Endothelial cell (in vitro differentiated cells): ENCODE data around the gene IDH2. TPM values are rescaled to one million over a fixed set of nuclear protein-coding genes. Genes with fewer than 3 reads are reported as not detected.
"Not testable (repeated sequence)": the region's sequence is repeated elsewhere in the genome, so short reads cannot be mapped to it uniquely, and the experiment has no call there.

Source experiments
- DNase-seq: peaks from one replicate; pipeline ENCODE4 v3.0.0; 2021; ENCODE audit warnings: low spot score
- H3K27ac Mint-ChIP-seq: one replicate; pipeline ENCODE4 v1.8.0; 2021; ENCODE audit warnings: mixed read lengths, inconsistent platforms; ENCODE audit not compliant: unreplicated experiment
- H3K27me3 Mint-ChIP-seq: one replicate; pipeline ENCODE4 v1.8.0; 2021; ENCODE audit warnings: mild to moderate bottlenecking, moderate library complexity, mixed read lengths, inconsistent platforms; ENCODE audit not compliant: unreplicated experiment
- H3K36me3 Mint-ChIP-seq: one replicate; pipeline ENCODE4 v1.8.0; 2021; ENCODE audit warnings: mild to moderate bottlenecking, low read depth, mixed read lengths, inconsistent platforms; ENCODE audit not compliant: unreplicated experiment
- H3K4me1 Mint-ChIP-seq: one replicate; pipeline ENCODE4 v1.8.0; 2021; ENCODE audit warnings: mild to moderate bottlenecking, mixed read lengths, inconsistent platforms; ENCODE audit not compliant: unreplicated experiment
- H3K4me3 Mint-ChIP-seq: one replicate; pipeline ENCODE4 v1.8.0; 2021; ENCODE audit warnings: mild to moderate bottlenecking, mixed read lengths, inconsistent platforms; ENCODE audit not compliant: unreplicated experiment
- H3K9me3 Mint-ChIP-seq: one replicate; pipeline ENCODE4 v1.8.0; 2021; ENCODE audit warnings: mixed read lengths, inconsistent platforms; ENCODE audit not compliant: unreplicated experiment
- total RNA-seq: library from RNA; stranded (reverse); fragmentation: NEBNext Ultra II Directional; extraction: Animal tissue kit (Norgen Biotek cat#: 25700); gene quantifications from one replicate; pipeline ENCODE4 v1.2.1, GENCODE V29; 2021; ENCODE audit not compliant: unreplicated experiment
- TF ChIP-seq, protein P1 (sequence below): fragments of 200-600 bp; sonication (generic); IDR thresholded peaks from one replicate; pipeline ENCODE4 v1.5.0; 2021; ENCODE audit warnings: antibody characterized with exemption; ENCODE audit not compliant: unreplicated experiment

IDH2 gene
- total RNA-seq, 1 donor from 2014 or later = 133 TPM

DNA sequence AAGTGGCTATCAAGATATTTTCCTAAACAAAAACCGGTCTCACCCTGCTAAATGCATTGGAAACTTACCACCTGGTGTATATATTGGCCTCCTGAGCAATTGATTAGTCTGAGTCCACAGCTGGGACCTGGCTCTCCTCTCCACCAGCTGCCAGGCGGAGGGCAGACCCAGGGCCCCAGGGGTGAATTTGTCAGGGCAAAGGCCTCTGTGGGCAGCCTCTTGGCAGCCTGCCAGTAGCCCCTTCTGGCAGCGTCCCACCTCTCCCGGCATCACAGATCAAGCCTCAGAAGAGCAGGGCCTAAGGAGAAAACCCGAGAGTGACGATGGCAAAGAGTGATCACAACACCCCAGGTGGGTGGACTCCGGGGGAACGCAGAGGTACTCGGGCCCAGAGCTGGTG is 43.0 kb upstream of the IDH2 start:
- TF ChIP-seq, protein P1, sequence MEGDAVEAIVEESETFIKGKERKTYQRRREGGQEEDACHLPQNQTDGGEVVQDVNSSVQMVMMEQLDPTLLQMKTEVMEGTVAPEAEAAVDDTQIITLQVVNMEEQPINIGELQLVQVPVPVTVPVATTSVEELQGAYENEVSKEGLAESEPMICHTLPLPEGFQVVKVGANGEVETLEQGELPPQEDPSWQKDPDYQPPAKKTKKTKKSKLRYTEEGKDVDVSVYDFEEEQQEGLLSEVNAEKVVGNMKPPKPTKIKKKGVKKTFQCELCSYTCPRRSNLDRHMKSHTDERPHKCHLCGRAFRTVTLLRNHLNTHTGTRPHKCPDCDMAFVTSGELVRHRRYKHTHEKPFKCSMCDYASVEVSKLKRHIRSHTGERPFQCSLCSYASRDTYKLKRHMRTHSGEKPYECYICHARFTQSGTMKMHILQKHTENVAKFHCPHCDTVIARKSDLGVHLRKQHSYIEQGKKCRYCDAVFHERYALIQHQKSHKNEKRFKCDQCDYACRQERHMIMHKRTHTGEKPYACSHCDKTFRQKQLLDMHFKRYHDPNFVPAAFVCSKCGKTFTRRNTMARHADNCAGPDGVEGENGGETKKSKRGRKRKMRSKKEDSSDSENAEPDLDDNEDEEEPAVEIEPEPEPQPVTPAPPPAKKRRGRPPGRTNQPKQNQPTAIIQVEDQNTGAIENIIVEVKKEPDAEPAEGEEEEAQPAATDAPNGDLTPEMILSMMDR = no peak
- H3K36me3 Mint-ChIP-seq = no peaks in the 10 kb centered on the region
- no peaks in the 10 kb centered on the region for H3K9me3 Mint-ChIP-seq
- H3K27ac Mint-ChIP-seq = no peak overlapping the region
- no peak for DNase-seq
- peaks cover 5% of the 10 kb centered on the region for H3K27me3 Mint-ChIP-seq
- no peak overlapping the region for H3K4me3 Mint-ChIP-seq
- peaks cover 15% of the 10 kb centered on the region for H3K4me1 Mint-ChIP-seq

DNA sequence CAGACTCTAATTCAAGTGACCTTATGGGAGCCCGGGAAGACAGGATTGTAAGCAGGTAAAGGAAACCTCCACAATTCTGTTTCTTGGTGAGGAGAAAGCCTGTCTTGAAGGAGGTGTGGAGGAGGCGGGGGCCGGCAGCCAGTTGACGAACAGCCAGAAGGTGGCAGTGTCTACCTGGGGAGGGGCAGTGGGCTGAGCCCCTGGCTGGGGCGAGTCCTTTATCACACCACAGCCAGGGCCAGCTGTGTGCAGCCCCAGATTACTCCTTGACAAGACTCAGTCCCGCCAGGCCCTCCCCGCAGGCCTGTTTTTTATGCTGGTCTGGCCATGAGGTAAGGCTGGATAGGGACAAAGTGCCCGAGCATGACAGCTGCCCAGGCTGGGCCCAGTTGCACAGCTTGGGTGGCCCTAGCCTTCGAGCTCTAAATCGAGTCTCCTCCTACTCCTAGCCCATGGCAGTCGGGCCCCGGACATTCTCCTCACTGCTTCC is 40.9 kb upstream of the IDH2 start:
- peaks cover 5% of the 10 kb centered on the region for H3K27me3 Mint-ChIP-seq
- H3K4me3 Mint-ChIP-seq = no peak overlapping the region
- peak; percentile 89 for DNase-seq
- no peaks in the 10 kb centered on the region for H3K9me3 Mint-ChIP-seq
- H3K4me1 Mint-ChIP-seq = peaks cover 4% of the 10 kb centered on the region
- TF ChIP-seq, protein P1 = peak; percentile 62
- H3K27ac Mint-ChIP-seq = no peak overlapping the region
- no peaks in the 10 kb centered on the region for H3K36me3 Mint-ChIP-seq

DNA sequence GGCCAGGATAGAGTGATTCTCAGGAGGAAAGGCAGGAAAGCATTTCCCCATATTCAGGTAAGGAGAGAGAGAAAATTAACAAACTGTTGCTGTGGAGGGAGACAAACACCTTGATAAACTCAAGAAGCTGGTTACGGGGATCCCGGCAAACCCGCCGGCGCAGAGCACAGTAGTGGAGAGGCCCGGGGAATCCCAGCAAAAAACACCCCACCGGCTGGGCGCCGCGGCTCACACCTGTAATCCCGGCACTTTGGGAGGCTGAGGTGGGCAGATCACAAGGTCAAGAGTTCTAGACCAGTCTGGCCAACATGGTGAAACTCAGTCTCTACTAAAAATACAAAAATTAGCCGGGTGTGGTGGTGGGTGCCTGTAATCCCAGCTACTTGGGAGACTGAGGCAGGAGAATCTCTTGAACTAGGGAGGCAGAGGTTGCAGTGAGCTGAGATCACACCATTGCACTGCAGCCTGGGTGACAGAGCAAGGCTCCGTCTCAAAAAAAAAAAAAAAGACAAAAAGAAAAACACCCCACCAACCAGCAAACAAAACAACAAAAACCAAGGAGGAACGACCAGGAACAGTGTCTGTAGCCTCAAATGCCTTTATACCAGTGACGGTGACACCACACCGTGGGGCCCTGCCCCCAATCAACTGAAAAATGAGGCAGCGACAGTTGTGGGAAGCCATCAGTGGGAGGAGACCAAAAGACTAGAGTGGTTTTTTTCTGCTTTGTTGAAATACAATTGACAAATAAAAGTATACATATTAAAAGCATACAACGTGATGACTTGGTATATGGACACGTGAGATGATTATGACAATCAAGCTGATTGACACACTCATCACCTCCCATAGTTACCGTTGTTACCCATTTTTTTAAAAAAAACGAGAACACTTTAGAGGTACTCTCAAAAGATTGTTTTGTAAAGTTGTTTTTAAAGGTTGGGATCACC is 40.2 kb upstream of the IDH2 start:
- H3K27me3 Mint-ChIP-seq = peaks cover 5% of the 10 kb centered on the region
- no peak overlapping the region for H3K4me3 Mint-ChIP-seq
- H3K4me1 Mint-ChIP-seq = peaks cover 4% of the 10 kb centered on the region
- TF ChIP-seq, protein P1 = no peak
- H3K9me3 Mint-ChIP-seq = no peaks in the 10 kb centered on the region
- no peak for DNase-seq
- no peaks in the 10 kb centered on the region for H3K36me3 Mint-ChIP-seq
- H3K27ac Mint-ChIP-seq = no peak overlapping the region

DNA sequence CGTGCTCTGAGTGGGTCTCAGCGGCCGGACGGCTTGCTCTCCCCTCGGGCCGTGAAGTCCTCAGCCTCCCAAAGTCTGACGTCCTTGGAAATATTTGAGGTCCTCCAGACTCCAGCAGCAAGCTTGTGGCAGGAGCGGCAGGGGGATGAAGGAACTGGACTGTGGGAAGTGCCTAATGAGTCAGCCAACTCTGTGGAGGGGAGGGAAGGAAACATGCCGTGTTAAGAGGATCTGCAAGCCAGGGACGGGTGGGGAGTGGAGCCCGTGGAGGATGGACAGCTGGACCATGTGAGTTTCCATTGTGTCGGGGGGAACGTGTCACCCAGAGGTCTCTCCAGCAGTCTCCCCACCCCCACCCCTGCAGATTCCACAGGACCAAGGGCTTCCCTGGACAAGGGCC is 39.4 kb upstream of the IDH2 start:
- Mint-ChIP-seq H3K27me3 (peaks cover 4% of the 10 kb centered on the region), H3K9me3 (no peaks in the 10 kb centered on the region), H3K27ac (no peak overlapping the region), H3K36me3 (no peaks in the 10 kb centered on the region), H3K4me3 (no peak overlapping the region), H3K4me1 (peaks cover 4% of the 10 kb centered on the region)
- no peak for DNase-seq
- TF ChIP-seq, protein P1 = no peak

DNA sequence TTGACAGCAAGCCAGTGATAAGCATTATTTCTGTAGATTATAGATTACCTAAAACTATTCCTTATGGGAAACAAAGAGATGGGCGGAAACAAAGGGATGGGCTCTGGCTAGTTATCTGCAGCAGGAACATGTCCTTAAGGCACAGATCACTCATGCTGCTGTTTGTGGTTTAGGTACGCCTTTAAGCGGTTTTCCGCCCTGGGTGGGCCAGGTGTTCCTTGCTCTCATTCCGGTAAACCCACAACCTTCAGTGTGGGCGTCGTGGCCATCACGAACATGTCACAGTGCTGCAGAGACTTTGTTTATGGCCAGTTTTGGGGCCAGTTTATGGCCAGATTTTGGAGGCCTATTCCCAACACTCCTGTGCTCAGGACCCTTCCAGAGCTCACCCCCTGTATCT is 37.3 kb upstream of the IDH2 start:
- not testable (repeated sequence) for H3K27ac Mint-ChIP-seq, H3K9me3 Mint-ChIP-seq, H3K4me1 Mint-ChIP-seq, H3K27me3 Mint-ChIP-seq, H3K36me3 Mint-ChIP-seq, H3K4me3 Mint-ChIP-seq, DNase-seq
